ENCODE results near the gene SSTR4.

The SSTR4 gene

GRCh38 chr20:23083553-23084220 lies 48.6 kb downstream of the SSTR4 start:
- no peak for FAIRE-seq
- no peak for TF ChIP-seq POLR2A (IDR thresholded peaks at IDR 0.05; ENCODE audit: low read depth, low read length)
- no peak for TF ChIP-seq TAF1 (IDR thresholded peaks at IDR 0.05; ENCODE audit: borderline replicate concordance, low read depth, low read length)
- TF ChIP-seq POLR2AphosphoS5 (IDR thresholded peaks at IDR 0.05; ENCODE audit: low read depth, low read length) = no peak
- DNase-seq (ENCODE audit: insufficient read length) = no peak

DNA sequence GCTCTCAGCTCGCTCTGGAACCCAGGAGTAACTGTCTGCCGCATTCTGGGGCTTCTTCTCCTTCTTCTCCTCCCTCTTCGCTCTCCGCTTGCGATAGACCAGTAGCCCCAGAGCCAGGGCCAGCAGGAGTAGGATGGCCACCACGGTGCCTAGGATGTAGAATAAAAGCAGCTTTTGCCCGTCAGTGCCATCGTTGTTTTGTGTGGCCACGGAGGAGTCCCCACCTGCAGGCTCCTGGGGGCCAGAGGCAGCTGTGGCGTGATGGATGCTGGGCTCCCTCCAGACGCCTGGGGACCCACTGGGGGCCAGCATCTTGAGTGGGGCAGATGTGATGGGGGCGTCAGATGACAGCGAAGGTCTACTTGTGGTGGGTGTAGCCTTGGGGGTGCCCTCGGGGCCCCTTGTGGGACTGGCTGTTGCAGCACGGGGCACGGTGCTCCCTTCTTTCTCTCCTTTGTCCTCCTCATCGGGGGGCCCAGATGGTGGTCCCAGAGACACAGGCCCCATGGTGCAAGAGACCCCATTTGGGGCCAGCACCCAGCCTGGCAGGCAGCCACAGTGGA lies 49.3 kb downstream of the SSTR4 start:
- TF ChIP-seq TAF1 (IDR thresholded peaks at IDR 0.05; ENCODE audit: borderline replicate concordance, low read depth, low read length) (no peak), POLR2A (IDR thresholded peaks at IDR 0.05; ENCODE audit: low read depth, low read length) (no peak), POLR2AphosphoS5 (IDR thresholded peaks at IDR 0.05; ENCODE audit: low read depth, low read length) (no peak)
- FAIRE-seq (no peak), DNase-seq (ENCODE audit: insufficient read length) (no peak)

GRCh38 chr20:23084845-23085365 lies 49.8 kb downstream of the SSTR4 start:
- DNase-seq (ENCODE audit: insufficient read length) (no peak), FAIRE-seq (no peak)

DNA sequence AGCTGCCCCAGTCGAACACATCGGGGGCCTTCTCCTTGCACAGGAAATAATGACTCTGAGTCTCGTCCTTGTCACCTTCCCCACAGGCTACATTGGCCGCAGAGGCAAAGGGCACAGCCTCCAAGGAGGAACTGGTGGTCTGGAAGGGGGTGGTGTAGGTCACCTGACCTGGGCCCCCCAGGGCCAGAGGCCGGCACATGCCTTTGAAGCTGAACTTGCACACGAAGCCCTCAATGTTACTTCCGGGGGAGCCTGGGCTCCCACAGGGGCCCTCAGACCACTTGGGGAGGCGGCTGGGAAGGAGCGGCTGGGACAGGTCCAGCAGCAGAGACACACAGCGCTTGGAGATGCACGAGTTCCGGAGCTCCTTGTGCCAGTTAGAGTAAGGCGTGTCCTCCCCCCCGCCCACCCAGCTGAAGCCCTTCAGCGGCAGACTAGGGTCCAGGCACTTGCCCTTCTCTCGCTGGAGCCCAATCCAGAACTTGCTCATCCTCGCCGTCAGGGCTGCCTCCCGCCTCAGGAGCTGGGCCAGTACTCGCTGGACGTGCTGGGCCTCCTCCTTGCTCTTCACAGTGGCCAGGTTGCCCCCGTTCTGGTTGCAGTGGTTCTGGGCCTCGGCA lies 50.4 kb downstream of the SSTR4 start:
- DNase-seq (ENCODE audit: insufficient read length) = no peak
- no peak for FAIRE-seq
- no peak for TF ChIP-seq POLR2AphosphoS5 (IDR thresholded peaks at IDR 0.05; ENCODE audit: low read depth, low read length)
- no peak for TF ChIP-seq POLR2A (IDR thresholded peaks at IDR 0.05; ENCODE audit: low read depth, low read length)
- no peak for TF ChIP-seq TAF1 (IDR thresholded peaks at IDR 0.05; ENCODE audit: borderline replicate concordance, low read depth, low read length)

More at GRCh38 chr20:23084845-23085365, 49.8 kb downstream of the SSTR4 start:
- no peak for TF ChIP-seq TAF1 (IDR thresholded peaks at IDR 0.05; ENCODE audit: borderline replicate concordance, low read depth, low read length)
- no peak for TF ChIP-seq POLR2AphosphoS5 (IDR thresholded peaks at IDR 0.05; ENCODE audit: low read depth, low read length)
- no peak for TF ChIP-seq POLR2A (IDR thresholded peaks at IDR 0.05; ENCODE audit: low read depth, low read length)

GRCh38 chr20:23086056-23086566 lies 51.0 kb downstream of the SSTR4 start, which contains the start of gene CD93:
CD93 (minus strand) TSS chr20:23086324; CDS start chr20:23086192, 132 bp downstream.
- peak; percentile 77 for FAIRE-seq
- peak; percentile 39 for DNase-seq (ENCODE audit: insufficient read length)
- TF ChIP-seq TAF1 (IDR thresholded peaks at IDR 0.05; ENCODE audit: borderline replicate concordance, low read depth, low read length) (0 out of 2 replicates have a peak, but pooled peaks have one; percentile 14), POLR2AphosphoS5 (IDR thresholded peaks at IDR 0.05; ENCODE audit: low read depth, low read length) (peak; percentile 45; the same call in 1 of the 2 replicates), POLR2A (IDR thresholded peaks at IDR 0.05; ENCODE audit: low read depth, low read length) (0 out of 2 replicates have a peak, but pooled peaks have one; percentile 23)

DNA sequence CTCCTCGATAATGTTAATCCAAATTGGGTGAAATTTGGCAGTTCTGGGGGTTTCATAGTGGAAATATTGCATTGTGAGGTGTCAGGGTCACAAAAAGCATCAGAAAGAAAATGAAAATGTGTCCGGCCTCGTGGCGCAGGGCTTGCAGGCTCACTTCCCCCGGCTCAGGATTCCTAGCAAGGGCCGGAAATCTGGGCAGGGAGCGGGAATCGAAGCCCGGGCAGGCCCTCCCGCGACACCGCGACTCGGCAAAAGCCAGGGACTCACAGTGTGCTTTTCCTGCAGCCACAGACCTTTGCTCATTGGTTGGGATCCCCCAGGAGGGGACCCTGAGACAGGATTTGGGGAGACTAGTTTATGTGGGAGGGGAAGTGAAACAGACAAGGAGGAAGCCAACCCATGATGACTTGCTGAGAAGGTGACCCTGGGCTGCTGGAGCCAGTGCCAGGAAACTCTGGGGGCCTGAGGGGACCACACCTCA lies 51.9 kb downstream of the SSTR4 start:
- TF ChIP-seq TAF1 (IDR thresholded peaks at IDR 0.05; ENCODE audit: borderline replicate concordance, low read depth, low read length) (no peak), POLR2AphosphoS5 (IDR thresholded peaks at IDR 0.05; ENCODE audit: low read depth, low read length) (no peak), POLR2A (IDR thresholded peaks at IDR 0.05; ENCODE audit: low read depth, low read length) (no peak)
- FAIRE-seq (no peak), DNase-seq (ENCODE audit: insufficient read length) (no peak)

DNA sequence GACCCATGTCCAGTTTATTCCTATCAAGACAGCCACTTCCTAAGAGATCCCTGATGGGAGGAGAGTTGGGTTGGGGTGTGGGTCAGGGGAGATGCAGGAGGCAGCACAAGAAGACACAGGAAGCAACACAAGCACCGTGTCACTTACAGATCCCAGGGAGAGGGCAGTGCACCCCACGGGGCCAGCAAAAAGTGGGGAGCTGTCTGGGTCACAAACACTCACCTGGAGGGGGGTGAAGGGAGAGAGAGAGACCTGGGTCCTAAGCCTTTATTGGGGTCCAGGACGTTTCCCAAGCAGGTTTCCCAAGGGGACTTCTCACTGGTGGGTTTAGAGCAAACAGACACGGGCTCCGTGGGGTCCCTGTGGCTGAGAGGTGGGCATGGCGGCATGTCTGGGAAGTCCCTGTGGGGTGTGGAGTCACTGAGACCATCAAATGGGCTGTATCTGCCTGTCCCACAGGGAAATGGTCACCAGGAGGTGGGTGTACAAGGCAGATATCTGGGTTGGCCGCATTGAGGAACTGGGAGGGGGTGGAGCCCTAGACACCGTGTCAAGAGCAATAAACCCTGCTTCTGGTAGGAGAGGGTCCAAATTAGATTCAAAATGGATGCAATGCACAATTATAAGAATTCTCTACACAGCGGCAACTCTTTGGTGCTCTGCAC lies 52.6 kb downstream of the SSTR4 start:
- FAIRE-seq = no peak
- TF ChIP-seq POLR2AphosphoS5 (IDR thresholded peaks at IDR 0.05; ENCODE audit: low read depth, low read length) = no peak
- TF ChIP-seq TAF1 (IDR thresholded peaks at IDR 0.05; ENCODE audit: borderline replicate concordance, low read depth, low read length) = no peak
- TF ChIP-seq POLR2A (IDR thresholded peaks at IDR 0.05; ENCODE audit: low read depth, low read length) = no peak

More for the DNA sequence above, 52.6 kb downstream of the SSTR4 start:
- no peak for DNase-seq (ENCODE audit: insufficient read length)
